HepG2 (cell line): Measurements from ENCODE around the gene CDHR3.

Experiments used
- GZF1 ChIP-seq: sonication (generic); formaldehyde crosslinking; IDR thresholded peaks from 2 replicates; pipeline ENCODE4 v1.5.1; 2020; ENCODE audit warnings: mild to moderate bottlenecking, missing genetic modification reagents
- SCMH1 ChIP-seq: sonication (generic); formaldehyde crosslinking; IDR thresholded peaks from 2 replicates; pipeline ENCODE4 v1.9.0; 2021; ENCODE audit warnings: missing genetic modification reagents, mild to moderate bottlenecking, borderline replicate concordance
- TAF1 ChIP-seq: sonication (generic); formaldehyde crosslinking; IDR thresholded peaks from 2 replicates; pipeline ENCODE4 v1.4.0; 2020; ENCODE audit warnings: missing genetic modification reagents
- TF ChIP-seq, protein P1 (sequence below): sonication (generic); formaldehyde crosslinking; IDR thresholded peaks from 2 replicates; pipeline ENCODE4 v1.5.0; 2020; ENCODE audit warnings: mild to moderate bottlenecking, missing genetic modification reagents, moderate library complexity

DNA sequence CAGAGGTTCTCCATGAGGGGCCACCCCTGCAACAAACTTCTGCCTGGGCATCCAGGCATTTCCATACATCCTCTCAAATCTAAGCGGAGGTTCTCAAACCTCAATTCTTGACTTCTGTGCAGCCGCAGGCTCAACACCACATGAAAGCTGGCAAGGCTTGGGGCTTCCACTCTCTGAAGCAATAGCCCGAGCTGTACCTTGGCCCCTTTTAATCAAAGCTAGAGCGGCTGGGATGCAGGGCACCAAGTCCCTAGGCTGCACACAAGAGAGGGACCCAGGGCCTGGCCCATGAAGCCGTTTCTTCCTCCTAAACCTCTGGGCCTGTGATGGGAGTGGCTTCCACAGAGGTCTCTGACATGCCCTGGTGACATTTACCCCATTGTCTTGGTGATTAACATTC is 43.8 kb downstream of the CDHR3 start:
- TF ChIP-seq TAF1 (CRISPR knock-in tag) (no peak), SCMH1 (CRISPR knock-in tag) (no peak), GZF1 (no peak)
- TF ChIP-seq, protein P1, sequence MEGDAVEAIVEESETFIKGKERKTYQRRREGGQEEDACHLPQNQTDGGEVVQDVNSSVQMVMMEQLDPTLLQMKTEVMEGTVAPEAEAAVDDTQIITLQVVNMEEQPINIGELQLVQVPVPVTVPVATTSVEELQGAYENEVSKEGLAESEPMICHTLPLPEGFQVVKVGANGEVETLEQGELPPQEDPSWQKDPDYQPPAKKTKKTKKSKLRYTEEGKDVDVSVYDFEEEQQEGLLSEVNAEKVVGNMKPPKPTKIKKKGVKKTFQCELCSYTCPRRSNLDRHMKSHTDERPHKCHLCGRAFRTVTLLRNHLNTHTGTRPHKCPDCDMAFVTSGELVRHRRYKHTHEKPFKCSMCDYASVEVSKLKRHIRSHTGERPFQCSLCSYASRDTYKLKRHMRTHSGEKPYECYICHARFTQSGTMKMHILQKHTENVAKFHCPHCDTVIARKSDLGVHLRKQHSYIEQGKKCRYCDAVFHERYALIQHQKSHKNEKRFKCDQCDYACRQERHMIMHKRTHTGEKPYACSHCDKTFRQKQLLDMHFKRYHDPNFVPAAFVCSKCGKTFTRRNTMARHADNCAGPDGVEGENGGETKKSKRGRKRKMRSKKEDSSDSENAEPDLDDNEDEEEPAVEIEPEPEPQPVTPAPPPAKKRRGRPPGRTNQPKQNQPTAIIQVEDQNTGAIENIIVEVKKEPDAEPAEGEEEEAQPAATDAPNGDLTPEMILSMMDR = no peak
